Neutrophil (primary cell): Measurements from ENCODE around the gene NR4A3.

Experiments used
- H3K27ac ChIP-seq: fragments of 200-600 bp; sonication (generic); 2 replicates; pipeline ENCODE4 v1.5.1; 2016; ENCODE audit warnings: mild to moderate bottlenecking, moderate library complexity
- H3K27me3 ChIP-seq: fragments of 200-600 bp; sonication (generic); 2 replicates; pipeline ENCODE4 v1.6.0; 2016; ENCODE audit warnings: mild to moderate bottlenecking
- H3K36me3 ChIP-seq: fragments of 200-600 bp; sonication (generic); 2 replicates; pipeline ENCODE4 v1.5.1; 2017
- H3K4me1 ChIP-seq, 2 experiments: fragments of 200-600 bp in 1 of 2; sonication (generic) in 1 of 2; 1 replicate in 1 of 2; 2 replicates in 1 of 2; pipeline versions ENCODE4 v1.5.1 to v1.6.1; 2013 to 2016; ENCODE audit warnings: low read depth in 1 of 2, low read length in 1 of 2, mild to moderate bottlenecking in 1 of 2, moderate library complexity in 1 of 2; ENCODE audit not compliant: control insufficient read depth in 1 of 2, insufficient read depth in 1 of 2
- H3K4me3 ChIP-seq, 2 experiments: fragments of 200-600 bp in 1 of 2; sonication (generic) in 1 of 2; 1 replicate in 1 of 2; 2 replicates in 1 of 2; pipeline ENCODE4 v1.5.1; 2013 to 2016; ENCODE audit warnings: low read depth in 1 of 2, low read length in 1 of 2, mild to moderate bottlenecking in 1 of 2, moderate library complexity in 1 of 2
- H3K9me3 ChIP-seq: fragments of 200-600 bp; sonication (generic); 2 replicates; pipeline ENCODE4 v1.5.1; 2016
- CTCF ChIP-seq: fragments of 200-600 bp; sonication (generic); IDR thresholded peaks from 2 replicates; pipeline ENCODE4 v1.5.1; 2016; ENCODE audit warnings: antibody characterized with exemption

The NR4A3 gene

DNA sequence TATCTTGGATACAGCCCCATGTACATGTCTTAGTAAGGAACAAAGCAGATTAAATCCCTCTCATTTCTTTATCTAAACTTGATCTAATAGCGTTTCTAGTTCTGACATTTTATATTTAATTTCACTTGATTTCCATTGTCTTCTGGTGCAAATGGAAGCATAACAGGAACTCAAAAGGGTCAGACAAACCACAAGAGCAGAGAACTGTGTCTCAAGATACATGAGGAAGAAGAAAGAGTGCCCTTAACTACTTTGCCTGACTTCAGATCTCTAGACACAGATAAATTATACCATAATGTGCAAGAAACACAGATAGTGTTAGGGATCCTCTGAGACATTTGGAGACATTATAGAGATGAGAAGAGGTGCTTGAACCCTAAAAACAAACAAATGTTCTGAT, 64.1 kb downstream of the NR4A3 start:
- H3K9me3 ChIP-seq: no peaks in the 10 kb centered on the region
- H3K36me3 ChIP-seq: no peaks in the 10 kb centered on the region
- no peaks in the 10 kb centered on the region for H3K4me1 ChIP-seq
- no peak overlapping the region for H3K4me3 ChIP-seq
- H3K27me3 ChIP-seq: no peaks in the 10 kb centered on the region
- no peak overlapping the region for H3K27ac ChIP-seq
- no peak for TF ChIP-seq CTCF

GRCh38 chr9:99889120-99889519, 67.4 kb downstream of the NR4A3 start:
- no peak for TF ChIP-seq CTCF
- no peak overlapping the region for H3K4me3 ChIP-seq

DNA sequence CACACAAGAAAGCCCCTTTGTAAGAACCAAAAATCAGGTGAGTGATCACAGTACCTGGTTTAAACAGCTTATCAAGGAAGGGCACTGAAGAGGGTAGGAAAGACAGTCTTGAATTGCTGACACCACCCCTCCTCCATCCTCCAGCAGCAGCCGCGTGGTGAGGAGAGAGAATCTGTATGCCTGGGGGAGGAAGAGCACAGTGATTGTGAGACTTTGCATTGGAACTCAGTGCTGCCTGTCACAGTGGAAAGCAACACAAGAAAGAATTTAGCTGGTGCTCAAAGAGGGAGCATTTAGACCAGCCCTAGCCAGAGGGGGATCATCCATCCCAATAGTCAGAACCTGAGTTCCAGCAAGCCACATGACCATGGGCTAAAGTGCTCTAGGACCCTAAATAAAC, 73.1 kb downstream of the NR4A3 start:
- no peak for TF ChIP-seq CTCF
- no peak overlapping the region for H3K27ac ChIP-seq
- H3K9me3 ChIP-seq: no peaks in the 10 kb centered on the region
- H3K36me3 ChIP-seq: no peaks in the 10 kb centered on the region
- no peaks in the 10 kb centered on the region for H3K27me3 ChIP-seq
- no peaks in the 10 kb centered on the region for H3K4me1 ChIP-seq
- no peak overlapping the region for H3K4me3 ChIP-seq

More at GRCh38 chr9:99889120-99889519, 67.4 kb downstream of the NR4A3 start:
- Histone ChIP-seq H3K27ac (no peak overlapping the region), H3K9me3 (no peaks in the 10 kb centered on the region), H3K27me3 (no peaks in the 10 kb centered on the region), H3K4me1 (no peaks in the 10 kb centered on the region), H3K36me3 (no peaks in the 10 kb centered on the region)

DNA sequence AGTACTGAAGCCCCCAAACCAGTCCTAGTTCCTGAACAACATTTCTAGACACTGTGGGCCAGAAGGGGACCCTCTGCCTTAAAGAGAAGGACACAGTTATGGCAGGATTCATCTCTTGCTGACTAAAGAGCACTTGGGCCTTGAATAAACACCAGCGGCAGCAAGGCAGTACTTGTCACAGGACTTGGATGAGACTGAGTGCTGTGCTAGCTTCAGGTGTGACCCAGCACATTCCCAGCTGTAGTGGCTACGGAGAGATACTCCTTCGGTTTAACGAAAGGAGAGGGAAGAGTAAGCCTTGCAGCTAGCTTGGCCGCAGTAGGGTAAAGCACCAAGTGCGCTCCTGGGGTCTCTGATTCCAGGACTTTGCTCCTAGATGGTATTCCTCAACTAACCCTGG, 73.8 kb downstream of the NR4A3 start:
- Histone ChIP-seq H3K27ac (no peak overlapping the region), H3K4me1 (no peaks in the 10 kb centered on the region), H3K36me3 (no peaks in the 10 kb centered on the region), H3K9me3 (no peaks in the 10 kb centered on the region), H3K4me3 (no peak overlapping the region), H3K27me3 (no peaks in the 10 kb centered on the region)
- TF ChIP-seq CTCF: no peak

GRCh38 chr9:99896119-99896518, 74.4 kb downstream of the NR4A3 start:
- Histone ChIP-seq H3K9me3 (no peaks in the 10 kb centered on the region), H3K4me1 (no peaks in the 10 kb centered on the region), H3K36me3 (no peaks in the 10 kb centered on the region), H3K27ac (no peak overlapping the region), H3K4me3 (no peak overlapping the region), H3K27me3 (no peaks in the 10 kb centered on the region)
- TF ChIP-seq CTCF: no peak

GRCh38 chr9:99903393-99903792, 81.7 kb downstream of the NR4A3 start:
- peaks cover 11 to 12% of the 10 kb centered on the region in 2 experiments for H3K4me1 ChIP-seq
- TF ChIP-seq CTCF: no peak
- H3K27me3 ChIP-seq: no peaks in the 10 kb centered on the region
- no peak overlapping the region for H3K27ac ChIP-seq
- H3K4me3 ChIP-seq: no peak overlapping the region
- no peaks in the 10 kb centered on the region for H3K36me3 ChIP-seq
- H3K9me3 ChIP-seq: no peaks in the 10 kb centered on the region
